SK-N-MC (cell line): Measurements from ENCODE around the gene KDELR1.
A peak's percentile ranks its signal among the peaks of the same experiment; 100 is the strongest.
"Not testable (repeated sequence)": the region's sequence is repeated elsewhere in the genome, so short reads cannot be mapped to it uniquely, and the experiment has no call there.

ENCODE experiments used
- DNase-seq: peaks from one replicate; pipeline ENCODE4 v3.0.0-alpha.2; 2011; ENCODE audit warnings: low read depth, low spot score
- H3K27ac ChIP-seq: fragments of 200-600 bp; sonication (generic); 2 replicates; pipeline ENCODE4 v1.5.1; 2016; ENCODE audit warnings: mixed run types
- H3K36me3 ChIP-seq: fragments of 200-600 bp; sonication (generic); 2 replicates; pipeline ENCODE4 v1.6.1; 2017; ENCODE audit warnings: antibody characterized with exemption, low read length, mixed read lengths; ENCODE audit not compliant: insufficient read depth
- H3K4me3 ChIP-seq: fragments of 200-600 bp; sonication (generic); 2 replicates; pipeline ENCODE4 v1.5.1; 2016
- H3K9ac ChIP-seq: fragments of 200-600 bp; sonication (generic); 2 replicates; pipeline ENCODE4 v1.8.0; 2017; ENCODE audit warnings: mixed run types, mixed read lengths; ENCODE audit not compliant: insufficient read length
- H3K9me3 ChIP-seq: fragments of 200-600 bp; sonication (generic); 2 replicates; pipeline ENCODE4 v1.6.1; 2017; ENCODE audit warnings: low read depth, mild to moderate bottlenecking, antibody characterized with exemption, low read length, moderate library complexity, mixed read lengths
- EZH2 ChIP-seq: fragments of 200-600 bp; sonication (generic); IDR thresholded peaks from one replicate; pipeline ENCODE4 v1.6.1; 2017; ENCODE audit warnings: antibody characterized with exemption
- FOXP2 ChIP-seq: optimal IDR thresholded peaks from 2 replicates; pipeline ENCODE3; 2011; ENCODE audit warnings: mild to moderate bottlenecking, moderate library complexity; ENCODE audit not compliant: insufficient read depth; ENCODE audit errors: extremely low read length, control extremely low read depth
- POLR2AphosphoS5 ChIP-seq: IDR thresholded peaks from 2 replicates; pipeline ENCODE4 v1.6.1; 2012; ENCODE audit warnings: mild to moderate bottlenecking, low read depth, low read length, borderline replicate concordance

The KDELR1 gene

DNA sequence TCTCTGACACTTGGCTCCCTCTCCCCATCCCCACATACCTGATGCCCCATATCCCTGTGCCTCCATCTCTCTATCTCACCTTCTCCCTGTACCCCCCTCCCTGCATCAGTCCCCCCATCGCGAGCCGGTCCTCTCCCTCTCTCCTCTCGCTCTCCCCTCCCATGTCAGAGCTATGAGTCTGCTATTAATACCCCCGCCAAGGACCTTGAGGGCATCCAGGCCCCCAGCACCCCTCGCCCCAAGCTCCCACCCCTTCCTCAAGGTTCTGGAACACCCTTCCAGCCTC, 3.8 kb upstream of the KDELR1 start:
- H3K9me3 ChIP-seq: no peaks in the 10 kb centered on the region
- H3K36me3 ChIP-seq: no peaks in the 10 kb centered on the region
- no peak overlapping the region for H3K27ac ChIP-seq
- no peak overlapping the region for H3K4me3 ChIP-seq
- H3K9ac ChIP-seq: no peak overlapping the region
- no peak for DNase-seq
- TF ChIP-seq FOXP2 (no peak), EZH2 (no peak), POLR2AphosphoS5 (no peak)

- no peak for DNase-seq
- Histone ChIP-seq H3K9me3 (no peaks in the 10 kb centered on the region), H3K4me3 (peak overlapping the region; percentile 80), H3K27ac (no peak overlapping the region), H3K36me3 (peaks cover under 1% of the 10 kb centered on the region; the same call in 1 of the 2 replicates), H3K9ac (no peak overlapping the region)
- TF ChIP-seq EZH2: no peak
- no peak for TF ChIP-seq POLR2AphosphoS5
- no peak for TF ChIP-seq FOXP2
Observed at GRCh38 chr19:48394331-48395169, 3.2 kb upstream of the KDELR1 start.

- Histone ChIP-seq H3K9me3 (no peaks in the 10 kb centered on the region), H3K4me3 (peak within 1 kb of the TSS; percentile 80)
- DNase-seq: no peak
Observed at GRCh38 chr19:48393559-48394330, 2.4 kb upstream of the KDELR1 start, which contains the start of gene GRIN2D. Gene GRIN2D (plus strand): TSS chr19:48393668. CDS start chr19:48398393, 4,725 bp downstream.

DNA sequence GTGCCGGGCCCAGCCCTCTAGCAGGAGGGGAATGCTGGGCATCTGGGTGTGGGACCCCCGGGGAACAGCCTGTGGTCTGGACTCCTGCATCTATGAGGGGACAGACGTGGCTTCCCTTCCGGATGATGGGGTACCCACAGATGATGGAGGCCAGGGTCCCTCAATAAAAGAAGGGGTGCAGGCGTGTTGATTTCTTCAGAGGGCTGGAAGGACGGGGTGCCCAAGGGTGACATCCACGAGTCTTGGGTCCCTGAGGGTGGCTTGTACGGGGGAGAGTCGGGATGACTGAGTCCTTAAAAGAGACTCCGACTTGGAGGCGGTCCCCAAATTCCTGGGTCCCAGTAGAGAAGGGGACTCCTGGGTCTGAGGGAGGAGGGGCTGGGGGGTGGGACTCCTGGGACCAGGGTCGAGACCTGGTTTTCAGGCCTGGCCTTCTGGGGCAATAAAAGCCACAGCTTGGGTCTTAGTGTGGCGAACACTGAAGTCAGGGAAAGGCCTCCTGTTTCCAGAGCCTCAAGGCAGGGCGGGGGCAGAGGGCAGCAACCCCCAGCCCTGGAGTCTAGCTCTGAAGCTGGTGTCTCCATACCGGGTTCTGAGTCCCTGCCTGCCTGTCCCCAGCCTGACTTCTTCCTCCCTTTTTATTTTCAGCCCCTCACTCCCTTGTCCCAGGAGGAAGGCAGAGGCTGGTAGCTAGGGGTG, 1.7 kb upstream of the KDELR1 start:
- Histone ChIP-seq H3K9ac (peak overlapping the region; percentile 35), H3K4me3 (peak overlapping the region; percentile 80), H3K27ac (peak overlapping the region; percentile 56), H3K9me3 (no peaks in the 10 kb centered on the region), H3K36me3 (peaks cover 12% of the 10 kb centered on the region)
- DNase-seq: no peak
- TF ChIP-seq POLR2AphosphoS5: no peak
- TF ChIP-seq EZH2: no peak
- no peak for TF ChIP-seq FOXP2

More at GRCh38 chr19:48393559-48394330, 2.4 kb upstream of the KDELR1 start, which contains the start of gene GRIN2D:
- Histone ChIP-seq H3K27ac (peak within 1 kb of the TSS; percentile 56), H3K9ac (peak within 1 kb of the TSS; percentile 35), H3K36me3 (peaks cover 7% of the 10 kb centered on the region; the same call in 1 of the 2 replicates)
- TF ChIP-seq POLR2AphosphoS5: no peak
- no peak for TF ChIP-seq FOXP2

- H3K27ac ChIP-seq, DNase-seq, H3K9ac ChIP-seq, H3K4me3 ChIP-seq, H3K9me3 ChIP-seq: not testable (repeated sequence)
- H3K36me3 ChIP-seq: peaks cover 21% of the 10 kb centered on the region
Observed at GRCh38 chr19:48392006-48392344, 624 bp upstream of the KDELR1 start.

- TF ChIP-seq EZH2 (no peak), FOXP2 (no peak), POLR2AphosphoS5 (no peak)
- peak overlapping the region; percentile 91 for H3K9ac ChIP-seq
- H3K27ac ChIP-seq: peak overlapping the region; percentile 69
- peaks cover 35% of the 10 kb centered on the region for H3K36me3 ChIP-seq
- H3K4me3 ChIP-seq: peak overlapping the region; percentile 79
- H3K9me3 ChIP-seq: no peaks in the 10 kb centered on the region
- no peak for DNase-seq
Observed at GRCh38 chr19:48390188-48391099, 907 bp downstream of the KDELR1 start.

- H3K9me3 ChIP-seq: no peaks in the 10 kb centered on the region
- H3K27ac ChIP-seq: no peak overlapping the region
- TF ChIP-seq FOXP2 (no peak), POLR2AphosphoS5 (no peak), EZH2 (no peak)
- H3K36me3 ChIP-seq: peaks cover 65% of the 10 kb centered on the region
- H3K4me3 ChIP-seq: no peak overlapping the region
- no peak overlapping the region for H3K9ac ChIP-seq
- DNase-seq: no peak
Observed at GRCh38 chr19:48386981-48387380, 4.4 kb downstream of the KDELR1 start.
